Activated naive CD8-positive, alpha-beta T cell treated with anti-CD3 and anti-CD28 coated beads, Interleukin-2, amount 10 ng/mL, durations not matched to agents 7 days and 5 days (primary cell): Measurements from ENCODE around the gene C22orf15. TPM values are rescaled to one million over a fixed set of nuclear protein-coding genes. Genes with fewer than 3 reads are reported as not detected.

ENCODE experiments used
- ATAC-seq: fragments of 150-1000 bp; cut with Tn5 transposase; one replicate; pipeline ENCODE4 v1.10.0; 2021; ENCODE audit warnings: low read depth, moderate library complexity
- POLR2A ChIA-PET: fragments of 350-600 bp; sonication (Branson Sonifier 250); formaldehyde crosslinking; loops from one replicate; lab custom pipeline; 2021; ENCODE audit warnings: antibody characterized with exemption; lab: Charles Lee
- DNase-seq: peaks from one replicate; pipeline ENCODE4 v3.0.0; 2021
- H3K27ac Mint-ChIP-seq: one replicate; pipeline ENCODE4 v1.8.0; 2022; ENCODE audit warnings: mild to moderate bottlenecking, mixed read lengths
- H3K27me3 Mint-ChIP-seq: one replicate; pipeline ENCODE4 v1.8.0; 2022; ENCODE audit warnings: mild to moderate bottlenecking, moderate library complexity, mixed read lengths
- H3K36me3 Mint-ChIP-seq: one replicate; pipeline ENCODE4 v1.8.0; 2021; ENCODE audit warnings: mild to moderate bottlenecking, mixed read lengths
- H3K4me1 Mint-ChIP-seq: one replicate; pipeline ENCODE4 v1.8.0; 2021; ENCODE audit warnings: mixed read lengths
- H3K4me3 Mint-ChIP-seq: one replicate; pipeline ENCODE4 v1.8.0; 2022; ENCODE audit warnings: mild to moderate bottlenecking, moderate library complexity, mixed read lengths
- H3K9me3 Mint-ChIP-seq: one replicate; pipeline ENCODE4 v1.8.0; 2021; ENCODE audit warnings: mixed read lengths
- total RNA-seq, 2 experiments: library from RNA; stranded (reverse); gene quantifications; one replicate each; pipeline ENCODE4 v1.2.3, GENCODE V29; 2021

Gene C22orf15
- total RNA-seq, 2 experiments from 2014 or later: 2.1 to 2.9 TPM

DNA sequence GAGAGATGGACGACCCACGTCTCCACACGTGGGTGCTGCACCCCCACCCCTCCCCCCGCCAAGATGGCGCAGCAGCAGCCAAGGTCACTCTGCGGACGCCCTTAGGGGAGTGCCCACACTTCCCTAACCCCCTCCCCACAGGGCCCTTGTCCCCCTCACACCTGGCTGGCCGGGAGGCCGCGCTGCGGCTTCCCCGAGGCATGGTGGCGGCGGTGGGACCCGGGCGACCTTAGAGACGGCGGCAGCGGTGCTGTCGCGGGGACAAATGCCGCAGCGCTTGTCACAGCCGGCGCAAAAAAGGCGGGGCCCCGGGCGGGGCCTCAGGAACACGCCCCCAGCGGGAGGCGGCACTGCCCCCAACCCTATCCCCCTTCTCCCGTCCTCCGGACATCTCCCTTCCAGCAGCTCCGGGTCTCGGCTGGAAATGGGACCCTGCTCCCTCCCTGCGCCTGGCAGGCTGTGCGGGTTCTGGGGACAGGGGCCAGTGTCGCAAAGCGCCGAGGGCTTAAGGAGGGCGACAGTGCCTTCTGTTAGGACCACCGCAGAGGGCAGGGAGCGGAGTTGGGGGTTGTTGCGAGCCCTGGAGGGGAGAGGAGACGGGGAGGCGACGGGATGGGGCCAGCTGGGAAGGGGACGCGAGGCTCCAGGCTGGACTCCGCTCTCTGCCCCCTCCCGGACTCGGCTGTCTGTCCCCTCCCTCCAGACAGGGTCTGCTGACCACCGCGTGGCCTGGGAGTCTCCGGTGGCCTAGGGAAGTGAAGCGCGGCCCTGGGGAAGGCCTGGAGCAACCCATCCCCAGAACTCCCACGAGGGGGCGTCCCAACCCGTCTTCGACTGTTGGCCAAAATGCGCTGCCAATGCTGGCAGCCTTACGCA, 5.1 kb downstream of the C22orf15 start, which contains the start of gene CHCHD10:
CHCHD10 (minus strand) TSS at position 300 of the 876 bp plus-strand sequence; CDS start at position 202, 98 bp downstream.
- H3K27me3 Mint-ChIP-seq: peaks cover under 1% of the 10 kb centered on the region
- DNase-seq (peak; percentile 91), ATAC-seq (peak; percentile 49)
- H3K4me1 Mint-ChIP-seq: peaks cover 34% of the 10 kb centered on the region
- H3K36me3 Mint-ChIP-seq: no peaks in the 10 kb centered on the region
- no peaks in the 10 kb centered on the region for H3K9me3 Mint-ChIP-seq
- POLR2A ChIA-PET: interaction anchor here (0.5 to 2.4 kb wide), 9 partner anchors 17 to 135 kb away, joined by 3 to 15 read pairs (median 3); partner anchors contain the start of genes SLC2A11 and SMARCB1
- peak within 1 kb of the TSS; percentile 81 for H3K27ac Mint-ChIP-seq
- peak within 1 kb of the TSS; percentile 87 for H3K4me3 Mint-ChIP-seq

DNA sequence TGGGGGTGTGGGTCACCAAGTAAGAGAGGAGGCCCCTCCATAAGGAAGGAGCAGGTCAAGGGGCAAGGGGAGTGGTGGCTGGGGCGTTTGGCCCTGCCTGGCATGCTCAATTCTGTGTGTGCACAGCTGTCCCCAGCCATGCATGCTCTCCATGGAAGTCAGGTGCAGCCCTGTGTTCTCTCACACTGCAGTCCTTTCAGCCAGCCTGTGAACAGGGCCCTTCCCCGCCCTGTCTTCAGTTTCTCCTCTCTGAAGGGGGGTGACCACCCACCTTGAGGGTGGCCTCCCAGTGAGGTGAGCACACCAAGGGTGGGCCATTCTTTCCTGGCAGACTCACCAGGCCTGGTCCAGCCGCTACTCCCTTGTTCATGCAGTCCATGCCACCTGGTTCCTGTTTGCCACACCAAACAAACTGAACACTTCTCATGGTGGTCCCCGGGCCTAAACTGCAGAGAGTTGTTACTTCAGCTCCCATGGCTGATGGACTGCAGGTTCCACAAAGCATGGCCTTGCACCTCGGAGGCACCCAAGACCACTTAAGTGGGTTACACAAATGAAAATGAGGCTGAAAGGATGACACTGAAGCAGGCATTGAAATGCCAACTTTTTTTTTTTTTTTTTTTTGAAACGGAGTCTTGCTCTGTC, 6.7 kb downstream of the C22orf15 start:
- Mint-ChIP-seq H3K36me3 (no peaks in the 10 kb centered on the region), H3K27me3 (peaks cover 10% of the 10 kb centered on the region), H3K4me1 (peaks cover 27% of the 10 kb centered on the region), H3K4me3 (no peak overlapping the region), H3K9me3 (no peaks in the 10 kb centered on the region), H3K27ac (no peak overlapping the region)
- ATAC-seq: no peak
- DNase-seq: no peak
- POLR2A ChIA-PET: no interaction called here

DNA sequence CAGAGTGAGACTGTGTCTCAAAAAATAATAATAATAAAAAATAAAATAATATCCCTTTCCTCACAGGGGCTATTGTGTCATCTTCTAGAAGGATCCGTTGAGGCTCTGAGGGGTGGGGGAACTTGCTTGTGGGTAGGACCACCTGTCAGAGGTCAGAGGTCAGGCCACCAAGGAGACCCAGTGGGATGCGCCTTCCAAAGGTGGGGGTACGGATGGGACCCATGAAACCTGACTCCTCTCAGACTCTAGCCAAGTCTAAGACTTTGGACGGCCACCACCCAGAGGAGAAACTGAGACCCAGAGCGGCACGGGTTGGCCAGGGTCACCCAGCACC, 9.5 kb downstream of the C22orf15 start:
- Mint-ChIP-seq H3K4me1 (peaks cover 11% of the 10 kb centered on the region), H3K27ac (no peak overlapping the region), H3K9me3 (no peaks in the 10 kb centered on the region), H3K4me3 (peak overlapping the region; percentile 74), H3K36me3 (no peaks in the 10 kb centered on the region), H3K27me3 (peaks cover 12% of the 10 kb centered on the region)
- POLR2A ChIA-PET: interaction anchor here (0.6 to 2.3 kb wide), 6 partner anchors 9 to 290 kb away, joined by 3 to 10 read pairs (median 4); partner anchors contain the start of genes C22orf15, DERL3 and SLC2A11
- ATAC-seq (no peak), DNase-seq (no peak)

DNA sequence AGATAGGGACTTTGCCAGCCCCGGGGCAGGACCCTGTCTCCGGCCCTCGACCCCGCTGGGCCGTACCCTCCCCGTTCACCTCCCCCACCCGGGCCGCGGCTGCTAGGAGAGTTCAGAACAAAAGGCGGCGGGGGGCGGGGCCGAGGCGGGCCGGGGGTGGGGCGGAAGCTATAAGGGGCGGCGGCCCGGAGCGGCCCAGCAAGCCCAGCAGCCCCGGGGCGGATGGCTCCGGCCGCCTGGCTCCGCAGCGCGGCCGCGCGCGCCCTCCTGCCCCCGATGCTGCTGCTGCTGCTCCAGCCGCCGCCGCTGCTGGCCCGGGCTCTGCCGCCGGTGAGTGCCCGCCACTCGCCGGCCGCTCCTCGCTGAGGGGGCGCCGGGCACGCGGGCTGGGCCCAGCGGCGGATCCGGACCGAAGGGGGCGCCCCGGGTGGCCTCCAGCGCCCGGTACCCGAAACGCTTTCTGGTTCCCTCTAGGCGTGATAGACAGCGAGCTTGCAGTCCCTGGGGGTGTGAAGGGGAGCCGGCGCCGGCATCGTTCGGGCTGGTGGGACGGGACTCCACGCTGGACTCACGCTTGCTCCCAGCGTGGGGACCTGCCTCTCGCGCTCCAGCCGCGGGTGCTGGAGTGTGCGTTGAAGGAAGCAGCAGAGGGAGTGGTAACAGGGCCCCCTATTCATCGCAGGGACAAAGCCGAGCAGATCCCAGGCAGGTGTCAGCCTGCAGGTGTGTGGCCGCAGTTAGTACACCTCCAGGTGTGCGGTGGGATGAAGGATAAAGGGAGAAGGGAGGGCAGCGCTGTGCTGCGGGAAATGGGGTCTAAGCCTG, 10.1 kb downstream of the C22orf15 start, which contains the start of gene MMP11:
MMP11 (plus strand) TSS at position 201 of the 825 bp plus-strand sequence; CDS start at position 223, 22 bp downstream.
- DNase-seq (peak; percentile 76), ATAC-seq (peak; percentile 51)
- Mint-ChIP-seq H3K4me3 (peak within 1 kb of the TSS; percentile 74), H3K9me3 (no peaks in the 10 kb centered on the region), H3K27ac (no peak within 1 kb of the TSS), H3K27me3 (peaks cover 12% of the 10 kb centered on the region), H3K36me3 (no peaks in the 10 kb centered on the region), H3K4me1 (peaks cover 11% of the 10 kb centered on the region)
- POLR2A ChIA-PET: interaction anchor here (0.6 to 2.3 kb wide), 6 partner anchors 10 to 290 kb away, joined by 3 to 10 read pairs (median 4); partner anchors contain the start of genes C22orf15, DERL3 and SLC2A11

DNA sequence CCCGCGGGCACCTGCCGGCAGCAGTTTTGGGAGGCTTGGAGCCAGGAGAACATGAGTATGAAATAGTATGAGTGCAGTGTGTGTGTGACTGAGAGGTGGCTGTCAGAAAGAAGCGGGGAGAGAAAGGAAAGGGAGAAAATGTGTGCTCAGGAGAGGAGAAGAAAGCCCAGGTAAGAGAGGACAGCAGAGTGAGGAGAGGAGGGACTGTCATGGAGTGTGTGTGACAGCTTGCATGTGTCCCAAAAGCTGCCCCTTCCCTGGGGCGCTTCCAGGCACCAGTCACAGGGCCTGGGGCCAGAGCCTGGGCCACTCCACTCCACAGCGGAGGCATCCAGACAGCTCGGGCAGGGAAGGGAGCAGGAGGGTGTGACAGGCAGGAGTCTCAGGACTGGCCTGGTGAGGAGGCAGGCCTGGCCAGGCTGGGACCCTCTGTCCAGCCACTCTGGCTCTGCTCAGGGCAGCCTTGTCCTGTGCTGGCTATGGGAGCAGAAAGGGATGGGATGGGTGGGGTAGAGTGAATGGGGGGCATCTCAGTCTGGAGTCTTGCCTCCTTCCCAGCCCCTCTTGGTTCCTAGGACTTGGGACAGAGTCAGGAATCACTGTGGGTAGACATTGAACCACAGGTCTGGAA, 10.8 kb downstream of the C22orf15 start:
- H3K27me3 Mint-ChIP-seq: peaks cover 12% of the 10 kb centered on the region
- DNase-seq (no peak), ATAC-seq (no peak)
- no peak overlapping the region for H3K27ac Mint-ChIP-seq
- POLR2A ChIA-PET: no interaction called here
- peaks cover 7% of the 10 kb centered on the region for H3K4me1 Mint-ChIP-seq
- H3K4me3 Mint-ChIP-seq: peak overlapping the region; percentile 63
- no peaks in the 10 kb centered on the region for H3K9me3 Mint-ChIP-seq
- no peaks in the 10 kb centered on the region for H3K36me3 Mint-ChIP-seq

DNA sequence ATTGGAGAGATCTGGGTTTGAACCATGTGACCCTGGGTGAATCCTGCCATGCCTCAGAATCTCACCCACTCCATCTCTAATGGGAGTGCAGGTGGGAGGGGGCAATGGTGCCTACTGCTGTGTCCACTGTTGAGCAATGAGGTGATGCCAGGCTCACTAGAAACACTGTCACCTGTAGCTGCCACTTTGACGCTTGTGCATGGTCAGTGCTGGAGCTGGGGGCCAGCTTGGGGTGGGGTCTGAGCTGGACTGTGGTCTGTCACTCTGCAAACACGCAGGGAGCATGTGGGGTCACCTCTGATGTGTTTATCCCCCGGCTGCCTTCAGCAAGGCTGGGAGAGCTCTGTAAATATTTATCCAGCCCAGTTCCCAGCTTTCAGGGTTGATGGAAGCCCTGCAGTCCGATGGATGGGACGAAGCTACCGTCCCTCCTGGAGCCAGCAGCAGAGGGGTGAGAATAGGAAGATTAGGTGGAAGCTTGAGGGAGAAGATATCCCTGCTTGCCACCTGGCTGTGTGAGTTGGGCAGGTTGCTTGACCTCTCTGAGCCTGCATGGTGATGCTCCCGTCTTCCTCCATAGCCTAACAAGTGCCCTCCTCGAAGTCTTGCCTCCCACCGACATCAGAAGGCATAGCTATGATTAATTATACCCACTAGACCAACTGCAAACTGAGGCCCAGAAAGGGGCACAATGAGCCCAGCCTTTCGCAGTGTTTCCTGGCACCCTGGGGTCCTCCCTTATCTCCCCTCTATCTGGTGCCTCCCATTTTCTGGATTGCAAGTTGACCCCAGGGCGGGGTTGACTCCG, 11.5 kb downstream of the C22orf15 start:
- no peak overlapping the region for H3K27ac Mint-ChIP-seq

DNA sequence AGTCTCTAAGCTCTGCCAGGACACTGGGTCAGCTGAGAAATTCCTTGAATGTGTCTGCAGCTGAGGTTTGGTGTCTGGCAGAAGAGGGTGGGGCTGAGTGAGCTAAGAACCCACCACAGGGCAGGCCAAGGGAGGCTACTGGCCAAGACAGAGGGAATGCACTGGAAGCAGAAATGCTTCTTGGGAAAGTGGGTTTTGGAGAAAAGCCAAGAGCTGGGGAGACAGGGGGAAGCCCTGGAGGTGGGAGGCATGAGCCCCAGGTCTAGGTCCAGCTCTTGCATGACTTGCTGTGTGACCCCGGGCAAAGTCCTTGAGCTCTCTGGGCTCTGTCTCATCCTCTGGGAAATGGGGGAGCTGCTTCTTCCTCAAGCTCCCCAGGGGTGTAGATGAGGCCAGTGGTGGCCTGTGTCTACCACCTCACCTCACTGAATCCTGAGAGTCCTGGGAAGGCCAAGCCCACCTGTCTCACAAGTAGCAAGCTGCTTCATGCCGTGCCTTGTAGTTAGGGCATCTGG, 12.2 kb downstream of the C22orf15 start:
- peaks cover 12% of the 10 kb centered on the region for H3K27me3 Mint-ChIP-seq
- H3K27ac Mint-ChIP-seq: no peak overlapping the region
- DNase-seq: no peak
- H3K9me3 Mint-ChIP-seq: no peaks in the 10 kb centered on the region
- H3K4me3 Mint-ChIP-seq: no peak overlapping the region
- peaks cover 9% of the 10 kb centered on the region for H3K4me1 Mint-ChIP-seq
- H3K36me3 Mint-ChIP-seq: no peaks in the 10 kb centered on the region
- no peak for ATAC-seq
- POLR2A ChIA-PET: interaction anchor here (1.4 kb wide), 2 partner anchors 11 to 83 kb away, joined by 5 to 6 read pairs; partner anchors contain the start of gene SLC2A11

More for the DNA sequence above, 11.5 kb downstream of the C22orf15 start:
- Mint-ChIP-seq H3K36me3 (no peaks in the 10 kb centered on the region), H3K4me1 (peaks cover 7% of the 10 kb centered on the region), H3K9me3 (no peaks in the 10 kb centered on the region), H3K27me3 (peaks cover 12% of the 10 kb centered on the region), H3K4me3 (no peak overlapping the region)
- DNase-seq (no peak), ATAC-seq (no peak)
- POLR2A ChIA-PET: interaction anchor here (1.4 kb wide), 2 partner anchors 12 to 83 kb away, joined by 5 to 6 read pairs; partner anchors contain the start of gene SLC2A11

DNA sequence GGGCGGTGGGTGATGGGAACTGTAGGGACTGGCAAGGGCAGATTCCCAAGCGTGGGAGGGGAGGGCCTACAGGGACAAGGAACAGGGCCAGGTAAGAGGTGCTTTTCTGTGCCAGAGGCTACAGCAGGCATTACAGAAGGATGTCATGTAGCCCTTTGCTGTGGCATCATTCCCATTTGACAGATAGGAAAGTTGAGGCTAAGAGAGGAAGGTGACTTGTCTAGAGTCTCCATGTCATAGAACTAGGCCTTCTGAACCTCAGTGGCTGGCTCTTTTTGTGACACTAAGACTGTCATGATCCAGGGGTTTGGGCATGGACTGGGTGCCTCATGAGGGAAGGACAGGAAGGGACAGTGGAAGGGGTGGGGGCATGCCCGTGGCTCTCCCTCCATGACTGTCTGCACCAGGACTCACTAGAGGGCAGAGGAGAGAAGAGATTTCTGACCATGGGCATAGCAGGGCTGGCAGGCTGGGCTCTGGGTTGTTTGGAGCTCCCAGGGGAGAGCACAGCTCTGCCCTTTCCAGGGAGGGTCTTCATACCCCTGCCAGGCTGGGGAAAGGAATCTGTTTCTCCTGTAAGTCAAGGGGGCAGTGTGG, 13.1 kb downstream of the C22orf15 start:
- H3K4me3 Mint-ChIP-seq: no peak overlapping the region
- ATAC-seq (no peak), DNase-seq (no peak)
- POLR2A ChIA-PET: interaction anchor here (1.2 to 1.4 kb wide), 2 partner anchors 12 to 82 kb away, joined by 4 to 5 read pairs; partner anchors contain the start of gene SLC2A11
- no peak overlapping the region for H3K27ac Mint-ChIP-seq
- peaks cover 9% of the 10 kb centered on the region for H3K4me1 Mint-ChIP-seq
- no peaks in the 10 kb centered on the region for H3K9me3 Mint-ChIP-seq
- H3K36me3 Mint-ChIP-seq: no peaks in the 10 kb centered on the region
- peaks cover 12% of the 10 kb centered on the region for H3K27me3 Mint-ChIP-seq

DNA sequence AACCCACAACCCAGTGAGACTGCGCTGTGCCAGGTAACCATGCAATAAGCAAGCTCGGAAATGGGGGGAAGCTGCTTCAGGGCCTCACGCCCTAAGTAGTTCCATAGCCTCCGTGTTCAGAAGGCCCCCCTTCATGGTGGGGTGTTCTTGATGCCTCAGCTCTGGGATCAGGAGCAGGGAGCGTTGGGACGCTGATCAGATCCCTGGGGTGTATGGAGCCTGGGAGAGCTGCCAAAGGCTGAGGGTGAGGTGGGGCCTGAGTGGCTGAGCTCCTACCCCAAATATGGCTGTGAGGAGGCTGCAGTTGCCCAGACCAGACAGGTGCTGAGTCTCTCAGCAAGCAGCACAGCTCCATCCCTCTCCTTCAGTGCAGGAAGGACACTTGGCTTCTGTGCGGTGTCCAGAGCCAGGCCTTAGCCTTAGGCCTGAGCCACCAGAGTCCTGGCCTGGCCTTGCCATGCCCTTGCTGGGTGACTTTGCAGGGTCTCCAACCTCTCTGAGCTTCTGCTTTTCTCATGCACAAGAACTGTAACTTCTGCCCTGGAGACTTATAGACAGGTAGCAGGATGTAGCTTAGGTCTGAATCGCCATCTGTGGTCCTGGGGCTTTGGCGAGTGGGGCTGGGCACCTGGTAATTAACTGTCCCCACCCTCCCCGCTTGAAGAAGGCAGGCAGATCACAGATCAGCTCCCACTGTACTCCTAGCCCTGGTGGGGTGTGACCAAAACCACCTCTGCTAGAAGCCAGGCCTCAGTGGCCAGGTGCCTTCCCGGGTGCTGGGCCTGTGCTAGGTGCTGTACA, 15.2 kb downstream of the C22orf15 start:
- no peak overlapping the region for H3K4me3 Mint-ChIP-seq
- no peaks in the 10 kb centered on the region for H3K36me3 Mint-ChIP-seq
- DNase-seq: no peak
- no peak overlapping the region for H3K27ac Mint-ChIP-seq
- H3K4me1 Mint-ChIP-seq: peaks cover 5% of the 10 kb centered on the region
- POLR2A ChIA-PET: interaction anchor here (0.5 to 1.9 kb wide), 3 partner anchors 8 to 80 kb away, joined by 3 to 11 read pairs (median 3); partner anchors contain the start of genes SLC2A11 and SMARCB1
- no peaks in the 10 kb centered on the region for H3K9me3 Mint-ChIP-seq
- no peak for ATAC-seq
- peaks cover 11% of the 10 kb centered on the region for H3K27me3 Mint-ChIP-seq

DNA sequence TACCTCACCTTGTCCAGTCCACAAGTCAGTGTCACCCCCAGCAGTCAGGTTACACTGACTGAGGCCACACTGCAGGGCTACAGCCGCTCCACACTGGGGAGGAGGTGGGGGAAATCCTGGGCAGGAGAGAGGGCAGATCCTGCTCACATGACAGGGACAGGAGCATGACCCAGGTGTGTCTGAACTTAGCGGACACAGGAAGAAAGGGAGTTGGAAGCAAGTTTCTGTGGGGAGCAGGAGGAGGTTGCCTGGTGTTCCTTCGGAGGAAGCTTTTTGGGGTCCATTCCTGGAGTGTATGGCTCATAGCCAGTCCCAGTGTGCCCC, 15.7 kb downstream of the C22orf15 start:
- no peak overlapping the region for H3K27ac Mint-ChIP-seq
- H3K4me3 Mint-ChIP-seq: no peak overlapping the region
- no peaks in the 10 kb centered on the region for H3K36me3 Mint-ChIP-seq
- DNase-seq (no peak), ATAC-seq (no peak)
- H3K4me1 Mint-ChIP-seq: peaks cover 3% of the 10 kb centered on the region
- peaks cover 6% of the 10 kb centered on the region for H3K27me3 Mint-ChIP-seq
- no peaks in the 10 kb centered on the region for H3K9me3 Mint-ChIP-seq
- POLR2A ChIA-PET: interaction anchor here (1.9 kb wide), 1 partner anchor 8 kb away, joined by 11 read pairs; the partner anchor contains the start of gene SMARCB1
